GM12891 (cell line): ENCODE results near the gene REXO5.
"Not testable (repeated sequence)": the region's sequence is repeated elsewhere in the genome, so short reads cannot be mapped to it uniquely, and the experiment has no call there.

Experiments
- DNase-seq: peaks from one replicate; pipeline ENCODE4 v3.0.0; 2011; ENCODE audit warnings: low spot score; ENCODE audit not compliant: insufficient read length
- FAIRE-seq: peaks from 2 replicates; lab custom pipeline; 2011; peaks lifted over from hg19 to GRCh38; lab: Jason Lieb, UNC
- PAX5 ChIP-seq: IDR thresholded peaks from 2 replicates; pipeline ENCODE4 v1.6.1; 2011; ENCODE audit warnings: low read length, moderate library complexity, mild to moderate bottlenecking; ENCODE audit not compliant: insufficient read depth, severe bottlenecking
- POLR2A ChIP-seq: IDR thresholded peaks from 2 replicates; pipeline ENCODE4 v1.6.1; 2011; ENCODE audit warnings: low read depth, low read length, control low read depth
- POLR2AphosphoS5 ChIP-seq: IDR thresholded peaks from 2 replicates; pipeline ENCODE4 v1.6.1; 2011; ENCODE audit warnings: low read depth, low read length, control low read depth
- POU2F2 ChIP-seq: IDR thresholded peaks from 2 replicates; pipeline ENCODE4 v1.6.1; 2011; ENCODE audit warnings: low read depth, mild to moderate bottlenecking, control low read depth, low read length, moderate library complexity
- SPI1 ChIP-seq: IDR thresholded peaks from 2 replicates; pipeline ENCODE4 v1.6.1; 2011; ENCODE audit warnings: low read depth, low read length, control low read depth
- TAF1 ChIP-seq: IDR thresholded peaks from 2 replicates; pipeline ENCODE4 v1.6.1; 2011; ENCODE audit warnings: low read depth, low read length, control low read depth

Gene REXO5

GRCh38 chr16:20791923-20792612 lies 14.3 kb upstream of the REXO5 start:
- FAIRE-seq, result no peak
- no peak for DNase-seq
- no peak for TF ChIP-seq POLR2AphosphoS5
- no peak for TF ChIP-seq PAX5
- no peak for TF ChIP-seq TAF1
- TF ChIP-seq POLR2A, result no peak
- no peak for TF ChIP-seq SPI1
- no peak for TF ChIP-seq POU2F2

- FAIRE-seq, result no peak
- TF ChIP-seq PAX5 (no peak), POLR2AphosphoS5 (no peak), POU2F2 (no peak), SPI1 (no peak)
- no peak for DNase-seq
Measured at GRCh38 chr16:20798364-20798763, 8.0 kb upstream of the REXO5 start.

GRCh38 chr16:20799599-20799998 lies 6.7 kb upstream of the REXO5 start:
- FAIRE-seq (no peak), DNase-seq (no peak)
- no peak for TF ChIP-seq POLR2A
- TF ChIP-seq SPI1, result no peak
- TF ChIP-seq POLR2AphosphoS5, result no peak
- no peak for TF ChIP-seq POU2F2
- TF ChIP-seq PAX5, result no peak

DNA sequence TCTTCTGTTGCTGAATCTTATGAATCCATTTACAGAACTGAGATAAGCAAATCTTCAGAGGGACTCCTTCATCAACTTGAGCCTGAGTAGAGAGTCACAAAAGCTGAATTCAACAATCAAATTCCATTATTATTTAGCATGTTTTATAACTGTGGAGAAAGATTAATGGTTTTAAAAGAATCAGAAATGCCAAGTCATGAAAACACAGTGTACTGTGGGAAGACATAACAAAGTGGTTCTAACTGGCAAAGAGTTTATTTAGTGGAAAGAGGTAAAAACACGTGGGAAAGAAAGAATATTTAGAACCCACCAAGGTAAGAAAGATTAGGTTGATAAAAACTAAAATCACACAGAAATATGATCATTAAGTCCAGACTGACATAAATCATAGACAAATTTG lies 5.0 kb upstream of the REXO5 start:
- TF ChIP-seq POLR2AphosphoS5 (no peak), POU2F2 (no peak), SPI1 (no peak), PAX5 (no peak)
- DNase-seq, result no peak
- no peak for FAIRE-seq

DNA sequence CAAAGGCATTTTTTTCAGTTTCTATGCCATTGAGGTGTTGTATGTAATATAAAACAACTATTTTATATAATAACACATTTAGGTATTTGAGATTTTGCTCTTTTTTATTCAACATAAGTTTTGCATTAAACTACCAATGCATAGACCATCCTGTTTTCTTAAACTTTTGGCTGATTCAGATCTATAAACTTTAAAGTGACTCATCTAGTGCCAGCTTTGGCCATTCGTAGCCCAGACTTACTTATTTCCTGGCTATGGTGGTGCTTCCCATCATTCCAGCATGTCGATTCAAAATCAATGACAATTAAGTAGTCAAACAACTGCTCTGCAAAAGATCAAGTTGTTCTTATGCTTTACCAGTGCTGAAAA lies 3.2 kb upstream of the REXO5 start:
- TF ChIP-seq SPI1 (no peak), POU2F2 (no peak), TAF1 (no peak), PAX5 (no peak), POLR2AphosphoS5 (no peak)
- DNase-seq, result no peak
- no peak for FAIRE-seq

- FAIRE-seq (no peak), DNase-seq (no peak)
Measured at GRCh38 chr16:20803561-20804214, 2.6 kb upstream of the REXO5 start.

GRCh38 chr16:20805684-20806167 lies 601 bp upstream of the REXO5 start:
- FAIRE-seq, DNase-seq: not testable (repeated sequence)

More at GRCh38 chr16:20803561-20804214, 2.6 kb upstream of the REXO5 start:
- TF ChIP-seq POU2F2 (no peak), POLR2AphosphoS5 (no peak), POLR2A (no peak), TAF1 (no peak), SPI1 (no peak), PAX5 (no peak)

GRCh38 chr16:20807862-20808261 lies 1.5 kb downstream of the REXO5 start:
- no peak for TF ChIP-seq POU2F2
- TF ChIP-seq PAX5, result no peak
- TF ChIP-seq POLR2A, result no peak
- no peak for TF ChIP-seq POLR2AphosphoS5
- no peak for TF ChIP-seq SPI1
- TF ChIP-seq TAF1, result no peak
- no peak for FAIRE-seq
- no peak for DNase-seq

DNA sequence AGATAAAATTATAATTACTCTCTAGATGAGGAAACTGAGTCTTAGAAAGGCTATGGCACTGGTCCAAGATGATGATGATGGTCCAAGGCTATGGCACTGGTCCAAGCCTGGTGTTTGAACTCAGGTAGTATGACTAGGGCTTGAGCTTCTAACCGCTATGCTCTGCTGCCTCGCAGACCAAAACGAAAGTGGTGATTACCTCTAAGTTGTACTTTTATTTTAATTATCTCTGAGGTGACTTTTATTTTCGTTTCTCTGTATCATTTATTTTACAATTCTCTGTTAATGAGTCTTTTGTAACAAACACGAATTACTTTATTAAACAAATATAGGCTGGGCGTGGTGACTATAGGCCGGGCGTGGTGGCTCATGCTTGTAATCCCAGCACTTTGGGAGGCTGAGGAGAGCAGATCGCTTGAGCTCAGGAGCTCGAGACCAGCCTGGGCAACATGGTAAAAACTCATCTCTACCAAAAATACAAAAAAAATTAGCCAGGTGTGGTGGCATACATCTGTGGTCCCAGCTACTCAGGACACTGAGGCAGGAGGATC lies 5.6 kb downstream of the REXO5 start:
- FAIRE-seq (no peak), DNase-seq (no peak)
- TF ChIP-seq POU2F2, result no peak
- no peak for TF ChIP-seq PAX5
- no peak for TF ChIP-seq POLR2A
- no peak for TF ChIP-seq TAF1
- TF ChIP-seq SPI1, result no peak
- TF ChIP-seq POLR2AphosphoS5, result no peak

DNA sequence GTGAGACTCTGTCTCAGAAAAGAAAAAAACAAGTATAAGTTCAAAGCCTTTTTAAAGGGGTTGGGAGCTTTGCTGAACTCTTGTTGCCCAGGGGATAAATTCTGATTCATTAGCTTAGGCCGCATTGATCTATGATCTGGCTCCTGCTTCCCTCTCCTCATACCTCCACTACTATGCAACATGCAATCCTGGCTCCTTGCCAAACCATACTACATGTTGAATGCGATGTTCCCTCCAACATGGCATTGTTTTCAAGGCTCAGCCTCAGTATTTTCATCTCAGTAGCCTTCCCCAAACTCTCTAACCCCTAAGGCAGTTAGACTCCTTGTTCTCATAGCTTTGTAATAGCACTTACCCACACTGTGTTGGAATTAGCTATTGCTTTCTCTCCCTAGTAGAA lies 6.2 kb downstream of the REXO5 start:
- no peak for DNase-seq
- FAIRE-seq, result no peak
- TF ChIP-seq POLR2A, result no peak
- TF ChIP-seq POU2F2, result no peak
- no peak for TF ChIP-seq TAF1
- no peak for TF ChIP-seq SPI1
- TF ChIP-seq POLR2AphosphoS5, result no peak
- TF ChIP-seq PAX5, result no peak
